K562 (cell line): ENCODE results near the gene MFSD11. TPM values are rescaled to one million over a fixed set of nuclear protein-coding genes. Genes with fewer than 3 reads are reported as not detected.
A peak's percentile ranks its signal among the peaks of the same experiment; 100 is the strongest.

ENCODE experiments used
- ATAC-seq: fragments of 200-7000 bp; cut with Tn5 transposase; 3 replicates; pipeline ENCODE4 v1.9.1; 2020; ENCODE audit warnings: moderate library complexity
- BruUV-seq: library from RNA; stranded (reverse); fragments of 400-500 nt; replicated peaks from 2 replicates; lab custom pipeline; 2021; lab: Mats Ljungman, UMichigan
- CTCF ChIA-PET: fragments of 300-600 bp; formaldehyde crosslinking; extraction: SDS; loops from one replicate; lab custom pipeline; 2021; ENCODE audit warnings: low intra/inter-chr PET ratio; lab: Yijun Ruan, JAX
- POLR2A ChIA-PET: fragments of 300-600, 350-650 bp; sonication (Branson Sonifier 250); formaldehyde crosslinking; extraction: SDS; loops from one replicate; lab custom pipeline; 2021; ENCODE audit warnings: antibody characterized with exemption, inconsistent platforms; lab: Yijun Ruan, JAX
- DNase-seq, 4 experiments: peaks; one replicate each; pipeline versions ENCODE4 v3.0.0 to v3.0.0-alpha.2; 2011 to 2018; ENCODE audit warnings: low spot score in 3 of 4, mixed read lengths in 3 of 4; ENCODE audit errors: extremely low read depth in 1 of 4
- FAIRE-seq: peaks from 2 replicates; lab custom pipeline; 2011; peaks lifted over from hg19 to GRCh38; lab: Jason Lieb, UNC
- H2AFZ ChIP-seq: 2 replicates; pipeline ENCODE4 v1.6.0; 2011; ENCODE audit warnings: low read depth, low read length, control low read depth, inconsistent platforms
- H3K27ac ChIP-seq: fragments of 200-600 bp; 3 replicates; pipeline ENCODE4 v1.8.0; 2011; ENCODE audit warnings: low read depth, mild to moderate bottlenecking, control low read depth, inconsistent platforms, low read length, moderate library complexity, mixed read lengths; ENCODE audit errors: extremely low read depth
- H3K27me3 ChIP-seq, 2 experiments: fragments of 300-600 bp in 1 of 2; 2 replicates in 1 of 2; 3 replicates in 1 of 2; pipeline versions ENCODE4 v1.6.0 to v1.8.0; 2011; ENCODE audit warnings: inconsistent platforms in 2 of 2, low read length in 2 of 2, mild to moderate bottlenecking in 1 of 2, mixed read lengths in 1 of 2, moderate library complexity in 1 of 2; ENCODE audit not compliant: control insufficient read depth in 2 of 2, insufficient read depth in 2 of 2
- H3K36me3 ChIP-seq: fragments of 300-600 bp; 3 replicates; pipeline ENCODE4 v1.8.0; 2011; ENCODE audit warnings: mild to moderate bottlenecking, low read length, inconsistent platforms; ENCODE audit not compliant: control insufficient read depth, insufficient read depth
- H3K4me1 ChIP-seq, 2 experiments: fragments of 200-600 bp in 1 of 2; replicated peaks in 1 of 2; 2 replicates in 1 of 2; 3 replicates in 1 of 2; pipeline versions ENCODE4 v1.5.1 to v1.8.0; 2011; ENCODE audit warnings: inconsistent platforms in 2 of 2, low read length in 2 of 2, mild to moderate bottlenecking in 1 of 2, mixed read lengths in 1 of 2, moderate library complexity in 1 of 2; ENCODE audit not compliant: control insufficient read depth in 2 of 2, insufficient read depth in 2 of 2
- H3K4me2 ChIP-seq: 2 replicates; pipeline ENCODE4 v1.6.1; 2011; ENCODE audit warnings: low read length, control low read depth, inconsistent platforms, mixed read lengths; ENCODE audit not compliant: insufficient read depth
- H3K4me3 ChIP-seq: fragments of 200-600 bp; sonication (generic), shearing (Covaris generic); 2 replicates; pipeline ENCODE4 v1.5.1; 2016; ENCODE audit warnings: control low read depth, inconsistent platforms
- H3K79me2 ChIP-seq: fragments of 200-600 bp; 3 replicates; pipeline ENCODE4 v1.8.0; 2011; ENCODE audit warnings: low read length, inconsistent platforms; ENCODE audit not compliant: control insufficient read depth, insufficient read depth
- H3K9ac ChIP-seq, 2 experiments: 2 replicates each; pipeline versions ENCODE4 v1.6.0 to v1.6.1; 2011; ENCODE audit warnings: low read depth in 2 of 2, low read length in 2 of 2, control low read depth in 1 of 2, inconsistent platforms in 1 of 2, mild to moderate bottlenecking in 1 of 2, mixed read lengths in 1 of 2; ENCODE audit not compliant: insufficient read depth in 1 of 2
- H3K9me1 ChIP-seq: one replicate; pipeline ENCODE4 v1.6.0; 2011; ENCODE audit warnings: inconsistent platforms, mild to moderate bottlenecking, low read length, moderate library complexity; ENCODE audit not compliant: control insufficient read depth, insufficient read depth
- H3K9me3 ChIP-seq: replicated peaks from 2 replicates; pipeline ENCODE4 v1.5.1; 2011; ENCODE audit warnings: low read depth, low read length, inconsistent platforms; ENCODE audit not compliant: control insufficient read depth, insufficient read depth
- H4K20me1 ChIP-seq: replicated peaks from 2 replicates; pipeline ENCODE4 v1.6.1; 2011; ENCODE audit warnings: low read length, inconsistent platforms, mixed read lengths; ENCODE audit not compliant: control insufficient read depth, insufficient read depth
- CBX2 ChIP-seq: fragments of 200-600 bp; sonication (generic); IDR thresholded peaks from one replicate; pipeline ENCODE4 v1.6.1; 2012; ENCODE audit warnings: mild to moderate bottlenecking, low read length, inconsistent platforms; ENCODE audit not compliant: insufficient read depth, poor library complexity, severe bottlenecking
- CREB3L1 ChIP-seq: fragments of 450-650 bp; IDR thresholded peaks from 2 replicates; pipeline ENCODE4 v1.6.1; 2014; ENCODE audit warnings: low read depth, mild to moderate bottlenecking, moderate library complexity, borderline replicate concordance
- GATA2 ChIP-seq: sonication (generic); formaldehyde crosslinking; IDR thresholded peaks from 2 replicates; pipeline ENCODE4 v1.4.0; 2020; ENCODE audit warnings: mild to moderate bottlenecking, missing genetic modification reagents
- ID3 ChIP-seq, 2 experiments: fragments of 250-450 bp in 1 of 2; fragments of 450-650 bp in 1 of 2; sonication (Bioruptor Pico) in 1 of 2; IDR thresholded peaks; 2 replicates each; pipeline versions ENCODE4 v1.6.1 to v1.8.0; 2016 to 2021; ENCODE audit warnings: mild to moderate bottlenecking in 2 of 2, moderate library complexity in 2 of 2, missing compliant biosample characterization in 1 of 2, missing genetic modification characterization in 1 of 2
- IFI16 ChIP-seq: fragments of 250-450 bp; sonication (Bioruptor Pico); IDR thresholded peaks from 2 replicates; pipeline ENCODE4 v2.1.2; 2022; ENCODE audit warnings: mild to moderate bottlenecking, inconsistent platforms
- JUN ChIP-seq, 2 experiments: sonication (generic) in 1 of 2; formaldehyde crosslinking in 1 of 2; IDR thresholded peaks; 2 replicates each; pipeline versions ENCODE4 v1.6.1 to v1.8.0; 2012 to 2022; ENCODE audit warnings: borderline replicate concordance in 2 of 2, mild to moderate bottlenecking in 2 of 2, improper control_type of control experiment in 1 of 2, low read depth in 1 of 2, low read length in 1 of 2, missing genetic modification reagents in 1 of 2
- NR2C2 ChIP-seq, 2 experiments: fragments of 200-800 bp in 1 of 2; sonication (Bioruptor generic) in 1 of 2; sonication (generic) in 1 of 2; formaldehyde crosslinking in 1 of 2; IDR thresholded peaks; 2 replicates each; pipeline versions ENCODE4 v1.6.1 to v1.8.0; 2016 to 2022; ENCODE audit warnings: mild to moderate bottlenecking in 1 of 2, missing compliant biosample characterization in 1 of 2, missing genetic modification characterization in 1 of 2, missing genetic modification reagents in 1 of 2
- RFX7 ChIP-seq: fragments of 250-450 bp; sonication (Bioruptor Pico); IDR thresholded peaks from 2 replicates; pipeline ENCODE4 v1.5.1; 2021; ENCODE audit warnings: mild to moderate bottlenecking
- SRSF1 ChIP-seq: fragments of 200-400 bp; formaldehyde crosslinking; IDR thresholded peaks from 2 replicates; pipeline ENCODE4 v1.6.1; 2017; ENCODE audit warnings: mild to moderate bottlenecking, low read depth, low read length, moderate library complexity
- ZNF311 ChIP-seq: fragments of 250-450 bp; sonication (Bioruptor Pico); IDR thresholded peaks from 2 replicates; pipeline ENCODE4 v1.4.0; 2020; ENCODE audit warnings: mild to moderate bottlenecking, moderate library complexity
- WGBS: fragments of 100-300 bp; shearing (Covaris generic); methylation state at CpG from one replicate; pipeline ENCODE4 v1.1.6; 2016; ENCODE audit warnings: low coverage, mixed read lengths; ENCODE audit not compliant: insufficient coverage; ENCODE audit errors: missing lambda C conversion rate; 5-methylcytosine and 5-hydroxymethylcytosine counted together
- in situ Hi-C: fragments of 300-500 bp; cut with MboI; formaldehyde crosslinking; loops from 4 replicates; pipeline ENCODE4 v1.15.0; 2018; ENCODE audit warnings: inconsistent platforms, mixed read lengths
- intact Hi-C: fragments of 100-400 bp; cut with micrococcal nuclease; formaldehyde crosslinking; loops from 2 replicates; pipeline ENCODE4 v1.14.2; 2022
- polyA plus RNA-seq, 8 experiments: library from polyadenylated mRNA; depleted of rRNA in 4 of 8; stranded (reverse) in 5 of 8; unstranded in 3 of 8; fragments of >200 nt; fragmentation: Nextera tagmentation in 2 of 8; fragmentation: Illumina TruSeq in 1 of 8; extraction: Ambion mirVana in 2 of 8; extraction: Trizol in 1 of 8; gene quantifications; 2 replicates each; pipeline versions ENCODE4 v1.2.1 to v1.2.3, GENCODE V29; 2011 to 2014; ENCODE audit warnings: inconsistent platforms in 1 of 8, missing spikeins in 1 of 8
- total RNA-seq, 7 experiments: library from RNA; depleted of rRNA in 6 of 7; stranded (reverse); fragments of >200 nt in 6 of 7; fragmentation: Illumina TruSeq in 2 of 7; extraction: Trizol in 2 of 7; gene quantifications; 2 replicates each; pipeline versions ENCODE4 v1.2.1 to v1.2.3, GENCODE V29; 2011 to 2021; ENCODE audit warnings: low replicate concordance in 1 of 7

The MFSD11 gene
- total and polyA plus RNA-seq, 9 of the 15 experiments (the other 6 are each of a cell fraction or from before 2014, with no cell fraction given): 14.4 to 24.5 (median 19.9) TPM

GRCh38 chr17:76736349-76737081 lies 1.4 kb upstream of the MFSD11 start:
- Histone ChIP-seq H3K27ac (peak overlapping the region; percentile 94), H3K9ac (peak overlapping the region; percentile 94 to 99), H4K20me1 (peaks cover 31% of the 10 kb centered on the region), H3K4me3 (peak overlapping the region; percentile 91), H3K9me1 (no peaks in the 10 kb centered on the region), H3K79me2 (peaks cover 88% of the 10 kb centered on the region), H3K9me3 (no peaks in the 10 kb centered on the region), H3K4me2 (peak overlapping the region; percentile 85), H3K36me3 (peaks cover 56% of the 10 kb centered on the region), H3K4me1 (peaks cover 5 to 27% of the 10 kb centered on the region in 2 experiments), H2AFZ (no peak overlapping the region; the same call in 1 of the 2 replicates), H3K27me3 (no peaks in the 10 kb centered on the region)
- POLR2A ChIA-PET: interaction anchor here (0.5 to 8.5 kb wide), 33 partner anchors 10 to 938 kb away, joined by 3 to 75 read pairs (median 4); partner anchors contain the start of genes JMJD6, METTL23 and SPHK1
- BruUV-seq: no TSS peak
- no peak for FAIRE-seq
- in situ Hi-C loops: no loop called here
- intact Hi-C loops: loop anchor here (2.0 kb wide), 1 partner anchor 52 kb away; no protein-coding TSS in a partner anchor
- CTCF ChIA-PET: interaction anchor here (1.0 kb wide), 1 partner anchor 9 kb away, joined by 3 read pairs; no protein-coding TSS in a partner anchor
- ATAC-seq: peak; percentile 65
- under 1% methylated on average over 90 of the region's 117 CpGs for WGBS
- DNase-seq: peak; percentile 75 to 86 (median 80)
- TF ChIP-seq CBX2 (no peak), RFX7 (no peak), SRSF1 (peak; percentile 90; the same call in 1 of the 2 replicates), JUN (IDR thresholded peaks at IDR 0.05; ENCODE audit: borderline replicate concordance, low read depth, low read length) (no peak), JUN (CRISPR knock-in tag; IDR thresholded peaks at IDR 0.05; ENCODE audit: borderline replicate concordance) (peak; percentile 80; the same call in 1 of the 2 replicates), NR2C2 (CRISPR knock-in tag; IDR thresholded peaks at IDR 0.05) (no peak), NR2C2 (tag; IDR thresholded peaks at IDR 0.05) (no peak), ZNF311 (CRISPR knock-in tag) (no peak), CREB3L1 (no peak), GATA2 (CRISPR knock-in tag) (peak; percentile 10; the same call in 1 of the 2 replicates), ID3 (CRISPR knock-in tag; IDR thresholded peaks at IDR 0.05) (no peak), ID3 (tag; IDR thresholded peaks at IDR 0.05) (0 out of 2 replicates have a peak, but pooled peaks have one; percentile 14), IFI16 (CRISPR knock-in tag) (no peak)
